Measurements from ENCODE around the gene SHB. TPM values are rescaled to one million over a fixed set of nuclear protein-coding genes. Genes with fewer than 3 reads are reported as not detected.

SHB gene
- total RNA-seq, 6 experiments from 2014 or later = 12.0 to 43.1 (median 21.9) TPM

DNA sequence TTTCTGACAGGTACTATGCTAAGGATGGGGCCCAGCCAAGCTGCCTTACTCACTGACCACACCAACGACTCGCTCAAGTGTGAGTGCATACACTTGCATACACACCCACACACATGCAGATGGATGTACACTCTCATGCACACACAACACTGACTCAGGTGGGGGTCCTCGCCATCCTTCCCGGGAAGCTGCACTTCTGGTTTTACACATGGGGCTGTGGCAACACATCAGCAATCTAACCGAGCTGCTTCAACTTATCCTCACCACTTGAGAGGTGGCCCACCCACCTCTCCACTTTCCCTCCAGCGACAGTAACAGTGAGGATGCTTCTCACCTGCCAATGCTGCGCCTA is 97.9 kb downstream of the SHB start:
- ATAC-seq (no peak), DNase-seq (peak in 1 of 3 donors; percentile 15)
- Histone ChIP-seq H3K27ac (no peak overlapping the region), H3K9me3 (no peaks in the 10 kb centered on the region), H3K36me3 (peaks cover 0 to 22% (median 7%) of the 10 kb centered on the region in 4 donors), H3K4me1 (peaks cover 0 to 25% (median 7%) of the 10 kb centered on the region in 4 donors), H3K27me3 (no peaks in the 10 kb centered on the region), H3K4me3 (no peak overlapping the region)
- intact Hi-C loops (cut with DNase I) = no loop called here
- WGBS (ENCODE audit: insufficient coverage, low coverage, low lambda C conversion rate, missing lambda C conversion rate) = no CpG with 5 or more reads among the region's 7 CpGs
- TF ChIP-seq, protein P1, sequence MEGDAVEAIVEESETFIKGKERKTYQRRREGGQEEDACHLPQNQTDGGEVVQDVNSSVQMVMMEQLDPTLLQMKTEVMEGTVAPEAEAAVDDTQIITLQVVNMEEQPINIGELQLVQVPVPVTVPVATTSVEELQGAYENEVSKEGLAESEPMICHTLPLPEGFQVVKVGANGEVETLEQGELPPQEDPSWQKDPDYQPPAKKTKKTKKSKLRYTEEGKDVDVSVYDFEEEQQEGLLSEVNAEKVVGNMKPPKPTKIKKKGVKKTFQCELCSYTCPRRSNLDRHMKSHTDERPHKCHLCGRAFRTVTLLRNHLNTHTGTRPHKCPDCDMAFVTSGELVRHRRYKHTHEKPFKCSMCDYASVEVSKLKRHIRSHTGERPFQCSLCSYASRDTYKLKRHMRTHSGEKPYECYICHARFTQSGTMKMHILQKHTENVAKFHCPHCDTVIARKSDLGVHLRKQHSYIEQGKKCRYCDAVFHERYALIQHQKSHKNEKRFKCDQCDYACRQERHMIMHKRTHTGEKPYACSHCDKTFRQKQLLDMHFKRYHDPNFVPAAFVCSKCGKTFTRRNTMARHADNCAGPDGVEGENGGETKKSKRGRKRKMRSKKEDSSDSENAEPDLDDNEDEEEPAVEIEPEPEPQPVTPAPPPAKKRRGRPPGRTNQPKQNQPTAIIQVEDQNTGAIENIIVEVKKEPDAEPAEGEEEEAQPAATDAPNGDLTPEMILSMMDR (IDR thresholded peaks at IDR 0.05) = no peak
- TF ChIP-seq POLR2A (IDR thresholded peaks at IDR 0.05) = no peak

DNA sequence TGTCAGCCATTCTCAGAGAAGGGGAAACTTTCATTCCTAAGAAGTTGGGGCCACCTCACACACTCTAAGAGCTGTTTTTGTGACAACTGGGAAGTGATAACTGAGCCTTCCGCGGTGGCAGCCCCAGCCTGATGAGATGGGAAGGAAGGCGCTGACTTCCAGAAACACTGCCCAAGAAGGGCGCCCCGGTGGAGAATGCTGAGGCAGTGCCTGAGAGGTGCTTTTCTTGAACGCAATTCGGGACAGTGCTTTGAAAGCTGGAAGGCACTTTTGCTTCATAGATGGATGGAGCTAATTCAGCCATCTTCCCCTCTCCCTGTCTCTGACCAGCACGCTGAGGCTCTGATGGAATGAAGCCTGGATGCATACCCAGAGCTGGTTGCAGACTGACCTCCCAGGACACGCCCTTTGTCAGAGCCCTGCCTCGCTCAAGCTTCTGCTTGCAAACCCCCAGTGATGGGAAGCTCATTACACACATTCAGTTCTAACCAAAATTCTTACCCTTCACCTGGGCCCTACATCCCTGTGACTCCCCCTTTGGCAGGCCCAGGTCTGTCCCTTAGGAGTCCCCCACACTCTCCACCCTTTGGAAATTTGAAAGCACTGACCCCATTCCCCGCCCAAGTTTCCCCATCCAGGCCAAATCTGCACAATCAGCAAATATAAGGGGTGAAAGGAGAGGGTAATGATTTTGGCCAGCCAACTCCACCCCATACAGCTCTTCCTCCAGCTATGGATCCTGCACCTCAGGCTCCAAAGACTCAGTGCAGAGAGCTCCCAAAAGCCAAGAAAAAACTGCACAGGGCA is 98.5 kb downstream of the SHB start:
- Histone ChIP-seq H3K27ac (no peak overlapping the region), H3K9me3 (no peaks in the 10 kb centered on the region), H3K4me3 (no peak overlapping the region), H3K4me1 (peaks cover 0 to 25% (median 7%) of the 10 kb centered on the region in 4 donors), H3K36me3 (peaks cover 0 to 22% (median 7%) of the 10 kb centered on the region in 4 donors), H3K27me3 (no peaks in the 10 kb centered on the region)
- intact Hi-C loops (cut with DNase I) = no loop called here
- ATAC-seq (no peak), DNase-seq (peak in 1 of 3 donors; percentile 27)
- WGBS (ENCODE audit: insufficient coverage, low coverage, low lambda C conversion rate, missing lambda C conversion rate) = 63% methylated on average over 7 of the region's 11 CpGs
- no peak for TF ChIP-seq POLR2A (IDR thresholded peaks at IDR 0.05)
- TF ChIP-seq, protein P1 (IDR thresholded peaks at IDR 0.05) = no peak

DNA sequence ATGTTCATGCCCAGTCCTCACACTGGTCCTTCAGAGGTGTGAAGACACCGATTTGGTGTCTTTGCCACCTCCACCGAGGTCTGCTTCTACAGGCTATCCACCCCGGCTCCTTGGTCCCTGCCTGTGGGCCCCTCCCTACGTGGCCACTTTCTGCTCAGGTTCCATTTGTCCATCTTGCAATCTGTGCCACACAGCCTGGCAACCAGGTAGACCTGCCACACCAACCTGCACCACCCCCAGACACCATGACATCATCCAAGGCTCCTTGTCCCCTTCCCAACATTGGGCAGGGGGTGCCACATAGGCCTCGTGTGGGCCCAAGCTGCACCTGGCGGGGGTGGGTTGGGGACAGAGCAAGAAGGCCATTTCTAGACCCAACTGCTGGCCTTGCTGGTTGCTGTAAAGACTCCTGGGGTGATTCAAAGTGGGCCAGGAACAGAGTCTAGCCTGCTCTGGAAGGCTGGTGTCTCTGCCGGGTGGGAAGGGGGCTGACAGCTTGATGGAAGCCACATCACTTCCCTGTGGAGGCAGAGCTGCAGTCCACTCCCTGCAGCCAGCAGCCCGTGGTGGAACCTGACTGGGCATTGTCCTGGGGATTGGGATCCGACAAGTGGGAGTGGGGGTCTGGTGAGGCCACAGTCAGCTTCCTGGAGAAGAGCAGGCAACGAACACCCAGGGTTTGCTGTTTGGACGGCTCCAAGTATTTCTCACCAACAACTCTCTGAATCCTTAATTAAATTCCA is 99.3 kb downstream of the SHB start:
- WGBS (ENCODE audit: insufficient coverage, low coverage, low lambda C conversion rate, missing lambda C conversion rate) = 81% methylated on average over 4 of the region's 11 CpGs
- Histone ChIP-seq H3K27ac (no peak overlapping the region), H3K4me1 (peaks cover 0 to 29% (median 7%) of the 10 kb centered on the region in 4 donors)

DNA sequence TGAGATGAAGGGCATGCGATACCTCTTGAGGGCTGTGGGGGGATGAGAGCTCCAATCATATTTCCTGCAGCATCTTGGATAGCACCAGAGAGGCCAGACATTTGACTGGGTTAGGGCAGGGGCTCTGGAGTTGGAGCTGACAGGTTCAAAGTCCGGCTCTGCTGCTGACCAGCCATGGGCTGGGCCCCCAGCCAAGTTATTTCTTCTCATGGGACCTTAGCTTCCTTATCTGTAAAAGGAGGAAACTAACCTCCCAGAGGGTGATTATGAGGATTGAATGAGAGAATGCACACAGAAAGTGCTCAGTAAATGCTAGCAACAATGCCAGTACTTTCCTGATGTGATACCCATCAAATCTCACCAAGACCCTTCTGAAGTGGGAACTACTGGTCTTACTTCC is 99.9 kb downstream of the SHB start:
- ATAC-seq (peak; percentile 64 to 86 (median 84)), DNase-seq (peak; percentile 71 to 81 (median 81))
- Histone ChIP-seq H3K36me3 (peaks cover 0 to 18% (median 5%) of the 10 kb centered on the region in 4 donors), H3K27me3 (no peaks in the 10 kb centered on the region), H3K9me3 (no peaks in the 10 kb centered on the region), H3K4me3 (no peak overlapping the region), H3K27ac (no peak overlapping the region), H3K4me1 (peaks cover 0 to 29% (median 7%) of the 10 kb centered on the region in 4 donors)
- 35% methylated on average over 2 of the region's 2 CpGs for WGBS (ENCODE audit: insufficient coverage, low coverage, low lambda C conversion rate, missing lambda C conversion rate)
- TF ChIP-seq, protein P1 (IDR thresholded peaks at IDR 0.05) = no peak
- TF ChIP-seq POLR2A (IDR thresholded peaks at IDR 0.05) = no peak
- intact Hi-C loops (cut with DNase I) = no loop called here

More for the DNA sequence above, 99.3 kb downstream of the SHB start:
- Histone ChIP-seq H3K4me3 (no peak overlapping the region), H3K27me3 (no peaks in the 10 kb centered on the region), H3K36me3 (peaks cover 0 to 22% (median 7%) of the 10 kb centered on the region in 4 donors), H3K9me3 (no peaks in the 10 kb centered on the region)
- ATAC-seq (peak in 1 of 4 donors; percentile 4), DNase-seq (peak in 2 of 3 donors; percentile 18 to 33)
- TF ChIP-seq POLR2A (IDR thresholded peaks at IDR 0.05) = no peak
- TF ChIP-seq, protein P1 (IDR thresholded peaks at IDR 0.05) = no peak
- intact Hi-C loops (cut with DNase I) = no loop called here
